ENCODE data around the gene LIX1.

The LIX1 gene

DNA sequence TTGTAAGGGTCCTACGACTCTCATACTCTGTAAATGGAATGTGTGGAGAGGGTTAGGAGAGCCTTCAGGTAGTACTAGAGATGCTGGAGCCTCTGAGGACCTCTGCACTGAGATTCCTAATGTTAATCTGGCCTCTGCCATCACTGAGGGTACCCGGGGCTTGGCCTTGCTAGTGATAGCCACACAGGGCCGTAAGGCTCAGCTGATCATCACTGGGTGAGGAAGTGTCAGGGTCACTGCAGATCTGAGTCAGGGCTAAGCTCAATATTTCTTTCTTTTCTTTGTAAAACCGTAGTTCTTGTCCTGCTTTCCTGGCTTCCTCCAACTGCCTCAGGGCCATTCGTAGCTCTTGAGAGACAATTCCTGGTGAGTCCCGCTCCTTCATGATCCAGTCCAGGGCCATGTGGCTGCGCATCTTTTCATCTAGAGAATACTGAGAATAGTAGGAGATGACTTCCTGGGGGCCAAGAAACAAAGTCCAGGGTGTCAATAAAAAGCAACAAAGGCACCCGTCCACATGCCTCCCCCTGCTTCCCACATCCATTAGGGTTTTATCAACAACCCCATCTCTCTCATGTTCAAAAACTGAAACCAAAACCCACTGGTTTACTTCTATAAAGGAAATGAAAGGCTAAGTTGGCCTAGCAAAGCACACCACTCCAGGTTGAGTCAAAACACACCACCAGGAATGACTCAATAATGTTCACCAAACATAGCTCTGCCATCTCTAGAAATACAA is 47.7 kb downstream of the LIX1 start:
- no peaks in the 10 kb centered on the region for H3K27me3 ChIP-seq (ENCODE audit: control insufficient read depth, insufficient read depth, low read length)

GRCh38 chr5:97093193-97093592 is 49.2 kb downstream of the LIX1 start:
- H3K9me3 ChIP-seq (ENCODE audit: control insufficient read depth, low read length) = no peaks in the 10 kb centered on the region
- TF ChIP-seq, protein P1, sequence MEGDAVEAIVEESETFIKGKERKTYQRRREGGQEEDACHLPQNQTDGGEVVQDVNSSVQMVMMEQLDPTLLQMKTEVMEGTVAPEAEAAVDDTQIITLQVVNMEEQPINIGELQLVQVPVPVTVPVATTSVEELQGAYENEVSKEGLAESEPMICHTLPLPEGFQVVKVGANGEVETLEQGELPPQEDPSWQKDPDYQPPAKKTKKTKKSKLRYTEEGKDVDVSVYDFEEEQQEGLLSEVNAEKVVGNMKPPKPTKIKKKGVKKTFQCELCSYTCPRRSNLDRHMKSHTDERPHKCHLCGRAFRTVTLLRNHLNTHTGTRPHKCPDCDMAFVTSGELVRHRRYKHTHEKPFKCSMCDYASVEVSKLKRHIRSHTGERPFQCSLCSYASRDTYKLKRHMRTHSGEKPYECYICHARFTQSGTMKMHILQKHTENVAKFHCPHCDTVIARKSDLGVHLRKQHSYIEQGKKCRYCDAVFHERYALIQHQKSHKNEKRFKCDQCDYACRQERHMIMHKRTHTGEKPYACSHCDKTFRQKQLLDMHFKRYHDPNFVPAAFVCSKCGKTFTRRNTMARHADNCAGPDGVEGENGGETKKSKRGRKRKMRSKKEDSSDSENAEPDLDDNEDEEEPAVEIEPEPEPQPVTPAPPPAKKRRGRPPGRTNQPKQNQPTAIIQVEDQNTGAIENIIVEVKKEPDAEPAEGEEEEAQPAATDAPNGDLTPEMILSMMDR (IDR thresholded peaks at IDR 0.05) = no peak
- H3K79me2 ChIP-seq = no peaks in the 10 kb centered on the region
- no peak overlapping the region for H3K4me2 ChIP-seq (ENCODE audit: low read length)
- no peaks in the 10 kb centered on the region for H3K36me3 ChIP-seq (ENCODE audit: control insufficient read depth, insufficient read depth, low read length)
- no peak overlapping the region for H3K4me3 ChIP-seq (ENCODE audit: low read depth, low read length)
- H3K27me3 ChIP-seq (ENCODE audit: control insufficient read depth, insufficient read depth, low read length) = no peaks in the 10 kb centered on the region
- H2AFZ ChIP-seq = no peak overlapping the region
- no peak overlapping the region for H3K9ac ChIP-seq
- no peak overlapping the region for H3K27ac ChIP-seq
- H3K4me1 ChIP-seq = no peaks in the 10 kb centered on the region

More for the DNA sequence above, 47.7 kb downstream of the LIX1 start:
- Histone ChIP-seq H3K9ac (no peak overlapping the region), H3K79me2 (no peaks in the 10 kb centered on the region), H3K4me2 (ENCODE audit: low read length) (no peak overlapping the region), H3K27ac (no peak overlapping the region), H3K36me3 (ENCODE audit: control insufficient read depth, insufficient read depth, low read length) (no peaks in the 10 kb centered on the region), H2AFZ (no peak overlapping the region), H3K4me1 (no peaks in the 10 kb centered on the region), H3K4me3 (ENCODE audit: low read depth, low read length) (no peak overlapping the region), H3K9me3 (ENCODE audit: control insufficient read depth, low read length) (no peaks in the 10 kb centered on the region)
- TF ChIP-seq, protein P1 (IDR thresholded peaks at IDR 0.05) = no peak

- Histone ChIP-seq H3K4me1 (no peaks in the 10 kb centered on the region), H3K27me3 (ENCODE audit: control insufficient read depth, insufficient read depth, low read length) (no peaks in the 10 kb centered on the region), H3K79me2 (no peaks in the 10 kb centered on the region), H3K27ac (no peak overlapping the region), H3K4me3 (ENCODE audit: low read depth, low read length) (no peak overlapping the region), H3K4me2 (ENCODE audit: low read length) (no peak overlapping the region), H2AFZ (no peak overlapping the region), H3K9me3 (ENCODE audit: control insufficient read depth, low read length) (no peaks in the 10 kb centered on the region), H3K9ac (no peak overlapping the region), H3K36me3 (ENCODE audit: control insufficient read depth, insufficient read depth, low read length) (no peaks in the 10 kb centered on the region)
- TF ChIP-seq, protein P1 (IDR thresholded peaks at IDR 0.05) = no peak
Measured at GRCh38 chr5:97090944-97091343, 51.5 kb downstream of the LIX1 start.

- Histone ChIP-seq H3K36me3 (ENCODE audit: control insufficient read depth, insufficient read depth, low read length) (no peaks in the 10 kb centered on the region), H3K79me2 (no peaks in the 10 kb centered on the region), H3K9ac (no peak overlapping the region), H3K9me3 (ENCODE audit: control insufficient read depth, low read length) (no peaks in the 10 kb centered on the region), H3K4me1 (no peaks in the 10 kb centered on the region), H3K27ac (no peak overlapping the region), H3K4me3 (ENCODE audit: low read depth, low read length) (no peak overlapping the region), H3K4me2 (ENCODE audit: low read length) (no peak overlapping the region), H2AFZ (no peak overlapping the region), H3K27me3 (ENCODE audit: control insufficient read depth, insufficient read depth, low read length) (no peaks in the 10 kb centered on the region)
- TF ChIP-seq, protein P1 (IDR thresholded peaks at IDR 0.05) = no peak
Measured at GRCh38 chr5:97089149-97089801, 53.1 kb downstream of the LIX1 start.
